Naive thymus-derived CD4-positive, alpha-beta T cell (primary cell): Measurements from ENCODE around the gene ATP10A. TPM values are rescaled to one million over a fixed set of nuclear protein-coding genes. Genes with fewer than 3 reads are reported as not detected.
"Not testable (repeated sequence)": the region's sequence is repeated elsewhere in the genome, so short reads cannot be mapped to it uniquely, and the experiment has no call there.

Source experiments
- ATAC-seq: fragments of 150-1000 bp; cut with Tn5 transposase; 2 replicates; pipeline ENCODE4 v1.10.0; 2021; ENCODE audit warnings: mild to moderate bottlenecking, moderate library complexity
- CTCF ChIA-PET: fragments of 350-600 bp; sonication (Branson Sonifier 250); formaldehyde crosslinking; loops from one replicate; lab custom pipeline; 2021; ENCODE audit warnings: antibody characterized with exemption; lab: Charles Lee
- POLR2A ChIA-PET: fragments of 350-600 bp; sonication (Branson Sonifier 250); formaldehyde crosslinking; loops from one replicate; lab custom pipeline; 2021; ENCODE audit warnings: antibody characterized with exemption, inconsistent platforms; lab: Charles Lee
- DNase-seq, 9 donors: peaks; one replicate each; pipeline versions ENCODE4 v3.0.0 to v3.0.0-alpha.2; 2020 to 2022; ENCODE audit warnings: mixed read lengths in 1 of 9
- H3K27ac ChIP-seq: one replicate; pipeline ENCODE4 v1.7.0; 2013; ENCODE audit warnings: mild to moderate bottlenecking, low read depth, low read length, moderate library complexity
- H3K27me3 ChIP-seq, 2 donors: one replicate each; pipeline ENCODE4 v1.7.0; 2013; ENCODE audit warnings: low read length in 2 of 2, mild to moderate bottlenecking in 2 of 2, moderate library complexity in 2 of 2; ENCODE audit not compliant: control insufficient read depth in 2 of 2, insufficient read depth in 2 of 2
- H3K36me3 ChIP-seq, 3 experiments: 1 replicate in 2 of 3; 2 replicates in 1 of 3; pipeline ENCODE4 v1.7.0; 2013; ENCODE audit warnings: low read length in 3 of 3, mild to moderate bottlenecking in 3 of 3, moderate library complexity in 1 of 3; ENCODE audit not compliant: insufficient read depth in 3 of 3, control insufficient read depth in 2 of 3
- H3K4me1 ChIP-seq, 2 donors: one replicate each; pipeline ENCODE4 v1.7.0; 2013; ENCODE audit warnings: low read length in 2 of 2, mild to moderate bottlenecking in 2 of 2, moderate library complexity in 1 of 2; ENCODE audit not compliant: control insufficient read depth in 2 of 2, insufficient read depth in 2 of 2
- H3K4me3 ChIP-seq: 2 replicates; pipeline ENCODE4 v1.7.0; 2013; ENCODE audit warnings: mild to moderate bottlenecking, low read length
- H3K9me3 ChIP-seq, 3 experiments: 1 replicate in 2 of 3; 2 replicates in 1 of 3; pipeline ENCODE4 v1.7.0; 2013; ENCODE audit warnings: low read length in 3 of 3; ENCODE audit not compliant: control insufficient read depth in 2 of 3
- H3K27ac Mint-ChIP-seq, 9 donors: one replicate each; pipeline ENCODE4 v1.8.0; 2020 to 2022; ENCODE audit warnings: mixed read lengths in 9 of 9, mild to moderate bottlenecking in 8 of 9, moderate library complexity in 5 of 9, inconsistent platforms in 2 of 9
- H3K27me3 Mint-ChIP-seq, 5 donors: one replicate each; pipeline ENCODE4 v1.8.0; 2021 to 2022; ENCODE audit warnings: mixed read lengths in 5 of 5, mild to moderate bottlenecking in 1 of 5
- H3K36me3 Mint-ChIP-seq, 5 donors: one replicate each; pipeline ENCODE4 v1.8.0; 2020 to 2022; ENCODE audit warnings: mixed read lengths in 5 of 5, mild to moderate bottlenecking in 3 of 5, inconsistent platforms in 1 of 5
- H3K4me1 Mint-ChIP-seq, 7 donors: one replicate each; pipeline ENCODE4 v1.8.0; 2020 to 2022; ENCODE audit warnings: mixed read lengths in 7 of 7, mild to moderate bottlenecking in 3 of 7, inconsistent platforms in 1 of 7
- H3K4me3 Mint-ChIP-seq, 10 donors: one replicate each; pipeline ENCODE4 v1.8.0; 2020 to 2022; ENCODE audit warnings: mild to moderate bottlenecking in 10 of 10, mixed read lengths in 10 of 10, moderate library complexity in 6 of 10, inconsistent platforms in 2 of 10
- H3K9me3 Mint-ChIP-seq, 11 donors: one replicate each; pipeline ENCODE4 v1.8.0; 2020 to 2022; ENCODE audit warnings: mixed read lengths in 11 of 11, mild to moderate bottlenecking in 4 of 11, inconsistent platforms in 1 of 11, moderate library complexity in 1 of 11
- intact Hi-C, 2 donors: fragments of 100-400 bp; cut with micrococcal nuclease; formaldehyde crosslinking; loops; one replicate each; pipeline ENCODE4 v1.15.1; 2023
- polyA plus RNA-seq, 2 donors: library from polyadenylated mRNA; unstranded; fragments of 300-500 nt; fragmentation: Illumina TruSeq; gene quantifications; one replicate each; pipeline ENCODE4 v1.2.3, GENCODE V29; 2021
- total RNA-seq, 6 experiments: library from RNA in 5 of 6; stranded (reverse) in 5 of 6; gene quantifications; 1 replicate in 5 of 6; 2 replicates in 1 of 6; pipeline ENCODE4 v1.2.3 and lab custom pipeline; 2021 to 2026

ATP10A gene
- total and polyA plus RNA-seq, 7 experiments from 2014 or later = 7.2 to 86.4 (median 57.6) TPM

DNA sequence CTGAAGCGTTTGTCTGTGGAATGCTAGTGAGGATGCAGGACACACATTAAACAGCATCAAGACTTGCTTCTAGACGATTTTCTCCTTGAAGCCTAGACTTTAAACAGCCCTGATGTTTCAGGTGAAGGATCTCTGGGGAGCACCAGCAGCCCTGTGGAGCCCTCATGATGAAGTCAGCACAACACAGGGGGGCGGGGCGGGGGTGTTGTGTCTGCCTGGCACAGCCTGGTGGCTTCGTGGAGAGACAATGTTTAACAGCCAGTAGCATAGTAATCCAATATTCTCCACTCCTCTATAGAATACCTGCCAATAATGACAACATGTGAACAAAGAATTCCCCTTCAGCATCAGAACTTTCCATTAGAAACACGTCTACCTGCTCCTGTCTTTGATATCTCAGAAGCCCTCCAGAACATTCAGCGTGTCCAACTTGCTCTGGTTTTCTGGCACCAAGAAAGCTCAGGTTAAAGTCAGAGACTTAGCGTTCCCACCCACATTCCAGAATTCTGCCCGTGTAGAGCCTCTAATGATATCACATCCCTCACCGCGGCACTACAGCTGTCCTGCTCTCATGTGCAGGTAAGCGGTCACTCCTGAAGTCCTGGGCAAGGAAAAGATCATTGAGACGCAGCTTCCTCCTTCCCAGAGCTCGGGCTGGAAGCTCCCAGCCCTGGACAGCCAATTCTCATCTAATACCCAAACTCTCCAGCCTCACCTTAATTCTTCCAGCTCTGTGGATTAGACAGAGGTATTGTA, 98.0 kb downstream of the ATP10A start:
- ATAC-seq (no peak), DNase-seq (no peak)
- POLR2A ChIA-PET = no interaction called here
- Mint-ChIP-seq H3K9me3 (peaks cover 0 to 2% (median 0%) of the 10 kb centered on the region in 11 donors), H3K4me1 (peaks cover 4 to 21% (median 13%) of the 10 kb centered on the region in 7 donors), H3K27me3 (no peaks in the 10 kb centered on the region), H3K36me3 (peaks cover 10 to 60% (median 30%) of the 10 kb centered on the region in 5 donors), H3K27ac (peak overlapping the region in 2 of 9 donors; percentile 18 to 22), H3K4me3 (no peak overlapping the region)
- H3K36me3 ChIP-seq = peaks cover 0 to 43% (median 0%) of the 10 kb centered on the region in 3 experiments
- H3K27ac ChIP-seq = no peak overlapping the region
- H3K4me3 ChIP-seq = no peak overlapping the region
- H3K4me1 ChIP-seq = no peaks in the 10 kb centered on the region
- H3K9me3 ChIP-seq = no peaks in the 10 kb centered on the region
- intact Hi-C loops = no loop called here
- CTCF ChIA-PET = no interaction called here
- no peaks in the 10 kb centered on the region for H3K27me3 ChIP-seq

DNA sequence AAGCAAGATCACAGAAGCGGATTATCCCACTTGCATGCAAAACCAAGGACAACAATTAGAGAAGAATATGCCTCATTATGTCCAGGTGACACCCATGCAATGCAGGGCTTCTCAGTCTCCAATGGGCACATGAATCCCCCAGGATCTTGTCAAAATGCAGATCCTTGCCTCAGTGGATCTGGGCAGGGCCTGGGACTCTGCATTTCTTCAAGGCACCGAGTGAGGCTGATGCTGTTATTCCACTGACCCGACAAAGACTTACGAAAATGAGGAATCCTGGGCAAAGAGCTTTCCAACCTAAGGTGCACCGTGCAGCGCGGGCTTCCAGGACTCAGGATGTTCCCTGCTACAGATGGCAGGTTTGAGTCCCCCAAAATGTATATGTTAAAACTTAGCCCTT, 99.2 kb downstream of the ATP10A start:
- H3K9me3 ChIP-seq = no peaks in the 10 kb centered on the region
- Mint-ChIP-seq H3K9me3 (peaks cover 0 to 2% (median 0%) of the 10 kb centered on the region in 11 donors), H3K4me3 (no peak overlapping the region), H3K4me1 (peaks cover 4 to 18% (median 13%) of the 10 kb centered on the region in 7 donors), H3K36me3 (peaks cover 10 to 56% (median 30%) of the 10 kb centered on the region in 5 donors), H3K27ac (no peak overlapping the region), H3K27me3 (no peaks in the 10 kb centered on the region)
- intact Hi-C loops = no loop called here
- H3K4me1 ChIP-seq = no peaks in the 10 kb centered on the region
- ChIA-PET CTCF (no interaction called here), POLR2A (no interaction called here)
- no peak for ATAC-seq
- peaks cover 0 to 43% (median 0%) of the 10 kb centered on the region in 3 experiments for H3K36me3 ChIP-seq
- no peak overlapping the region for H3K4me3 ChIP-seq
- no peak for DNase-seq
- H3K27ac ChIP-seq = no peak overlapping the region
- no peaks in the 10 kb centered on the region for H3K27me3 ChIP-seq

DNA sequence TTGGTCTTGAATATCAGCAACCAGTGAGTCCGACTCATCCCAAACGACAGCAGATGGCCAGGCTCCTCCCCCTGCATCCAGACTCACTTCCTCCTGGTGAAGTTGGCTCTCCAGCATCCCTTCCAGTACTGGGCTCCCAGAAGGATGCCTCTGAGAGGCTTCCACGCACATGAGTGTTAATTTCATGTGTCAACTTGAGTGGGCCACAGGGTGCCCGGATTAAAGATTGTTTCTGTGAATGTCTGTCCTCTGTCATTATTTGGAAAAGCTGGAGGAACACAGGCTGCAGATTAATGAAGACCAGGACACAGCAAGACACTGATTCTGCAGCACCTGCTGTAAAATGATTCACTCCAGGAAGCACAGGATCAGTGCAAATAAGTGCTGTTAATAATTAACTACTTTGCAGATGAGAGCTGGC, 99.8 kb downstream of the ATP10A start:
- Mint-ChIP-seq H3K9me3 (peaks cover 0 to 3% (median 0%) of the 10 kb centered on the region in 11 donors), H3K36me3 (peaks cover 10 to 54% (median 30%) of the 10 kb centered on the region in 5 donors), H3K27ac (peak overlapping the region in 2 of 9 donors; percentile 24 to 36), H3K4me3 (no peak overlapping the region), H3K27me3 (no peaks in the 10 kb centered on the region), H3K4me1 (peaks cover 4 to 18% (median 12%) of the 10 kb centered on the region in 7 donors)
- ATAC-seq (no peak), DNase-seq (no peak)
- Histone ChIP-seq H3K36me3 (peaks cover 0 to 42% (median 0%) of the 10 kb centered on the region in 3 experiments), H3K27ac (no peak overlapping the region), H3K4me1 (no peaks in the 10 kb centered on the region), H3K4me3 (no peak overlapping the region), H3K9me3 (no peaks in the 10 kb centered on the region), H3K27me3 (no peaks in the 10 kb centered on the region)
- intact Hi-C loops = no loop called here
- ChIA-PET CTCF (no interaction called here), POLR2A (no interaction called here)

DNA sequence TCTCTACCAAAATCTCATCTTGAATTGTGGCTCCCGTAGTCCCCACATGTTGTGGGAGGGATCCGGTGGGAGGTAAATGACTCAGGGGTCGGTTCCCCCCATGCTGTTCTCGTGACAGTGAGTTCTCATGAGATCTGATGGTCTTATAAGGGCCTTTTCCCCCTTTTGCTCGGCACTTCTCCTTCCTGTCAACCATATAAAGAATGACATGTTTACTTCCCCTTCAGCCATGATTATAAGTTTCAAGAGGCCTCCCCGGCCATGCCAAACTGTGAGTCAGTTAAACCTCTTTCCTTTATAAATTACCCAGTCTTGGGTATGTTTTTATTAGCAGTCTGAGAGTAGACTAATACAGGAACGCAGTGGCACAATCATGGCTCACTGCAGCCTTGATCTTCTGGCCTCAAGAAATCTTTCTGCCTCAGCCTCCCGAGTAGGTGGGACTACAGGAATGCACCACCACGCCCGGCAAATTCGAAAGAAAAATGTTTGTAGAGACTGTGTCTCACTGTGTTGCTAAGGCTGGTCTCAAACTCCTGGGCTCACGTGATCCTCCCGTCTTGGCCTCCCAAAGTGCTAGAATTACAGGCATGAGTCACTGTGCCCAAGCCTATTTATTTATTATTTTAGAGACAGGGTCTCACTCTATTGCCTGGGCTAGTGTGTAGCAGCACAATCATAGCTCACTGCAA, 101.0 kb downstream of the ATP10A start:
- no peaks in the 10 kb centered on the region for H3K27me3 Mint-ChIP-seq
- no peak for DNase-seq
- Histone ChIP-seq H3K9me3 (no peaks in the 10 kb centered on the region), H3K27me3 (no peaks in the 10 kb centered on the region), H3K36me3 (peaks cover 0 to 30% (median 0%) of the 10 kb centered on the region in 3 experiments), H3K4me1 (no peaks in the 10 kb centered on the region), H3K27ac (no peak overlapping the region), H3K4me3 (no peak overlapping the region)
- H3K4me3 Mint-ChIP-seq = no peak overlapping the region
- H3K27ac Mint-ChIP-seq = peak overlapping the region in 6 of 9 donors; percentile 11 to 85 (median 41)
- H3K36me3 Mint-ChIP-seq = peaks cover 10 to 51% (median 33%) of the 10 kb centered on the region in 5 donors
- peak; percentile 75 for ATAC-seq
- ChIA-PET CTCF (no interaction called here), POLR2A (no interaction called here)
- intact Hi-C loops = no loop called here
- H3K4me1 Mint-ChIP-seq = peaks cover 4 to 18% (median 12%) of the 10 kb centered on the region in 7 donors
- H3K9me3 Mint-ChIP-seq = peaks cover 0 to 3% (median 0%) of the 10 kb centered on the region in 11 donors

DNA sequence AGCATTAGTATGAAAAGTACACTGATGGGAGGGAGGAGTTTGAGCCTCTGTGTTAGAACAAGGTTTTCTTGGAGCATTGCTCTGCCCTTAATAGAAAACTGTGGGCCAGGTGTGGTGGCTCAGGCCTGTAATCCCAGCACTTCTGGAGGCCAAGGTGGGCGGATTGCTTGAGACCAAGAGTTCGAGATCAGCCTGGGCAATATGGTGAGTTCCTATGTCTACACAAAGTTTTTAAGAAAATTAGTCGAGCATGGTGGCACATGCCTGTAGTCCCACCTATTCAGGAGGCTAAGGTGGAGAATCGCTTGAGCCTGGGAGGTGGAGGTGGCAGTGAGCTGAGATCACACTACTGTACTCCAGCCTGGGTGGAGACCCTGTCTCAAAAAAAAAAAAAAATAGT, 103.7 kb downstream of the ATP10A start:
- intact Hi-C loops = no loop called here
- peaks cover 0 to 6% (median 0%) of the 10 kb centered on the region in 11 donors for H3K9me3 Mint-ChIP-seq

DNA sequence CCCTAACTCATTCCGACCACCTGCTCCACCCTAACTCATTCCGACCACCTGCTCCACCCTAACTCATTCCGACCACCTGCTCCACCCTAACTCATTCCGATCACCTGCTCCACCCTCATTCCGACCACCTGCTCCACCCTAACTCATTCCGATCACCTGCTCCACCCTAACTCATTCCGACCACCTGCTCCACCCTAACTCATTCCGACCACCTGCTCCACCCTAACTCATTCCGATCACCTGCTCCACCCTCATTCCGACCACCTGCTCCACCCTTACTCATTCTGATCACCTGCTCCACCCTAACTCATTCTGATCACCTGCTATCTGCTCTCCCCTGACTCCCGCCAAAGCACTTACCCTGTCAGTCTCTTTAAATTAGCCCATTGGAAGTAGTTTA, 104.5 kb downstream of the ATP10A start:
- H3K27me3 Mint-ChIP-seq, DNase-seq, intact Hi-C loops, H3K9me3 Mint-ChIP-seq, H3K9me3 ChIP-seq, CTCF ChIA-PET, H3K4me1 ChIP-seq, H3K36me3 ChIP-seq, H3K4me3 Mint-ChIP-seq, H3K4me3 ChIP-seq, POLR2A ChIA-PET, H3K27me3 ChIP-seq, H3K27ac ChIP-seq, ATAC-seq: not testable (repeated sequence)
- Mint-ChIP-seq H3K4me1 (peaks cover 0 to 13% (median 4%) of the 10 kb centered on the region in 7 donors), H3K36me3 (peaks cover 0 to 40% (median 26%) of the 10 kb centered on the region in 5 donors), H3K27ac (peak overlapping the region in 2 of 9 donors; percentile 24 to 69)

More for the DNA sequence above, 103.7 kb downstream of the ATP10A start:
- Histone ChIP-seq H3K27me3 (no peaks in the 10 kb centered on the region), H3K9me3 (no peaks in the 10 kb centered on the region), H3K4me3 (no peak overlapping the region), H3K27ac (no peak overlapping the region), H3K36me3 (peaks cover 0 to 10% (median 0%) of the 10 kb centered on the region in 3 experiments), H3K4me1 (no peaks in the 10 kb centered on the region)
- CTCF ChIA-PET = no interaction called here
- ATAC-seq (no peak), DNase-seq (no peak)
- H3K4me3 Mint-ChIP-seq = no peak overlapping the region
- H3K36me3 Mint-ChIP-seq = peaks cover 0 to 45% (median 27%) of the 10 kb centered on the region in 5 donors
- POLR2A ChIA-PET = interaction anchor here (0.7 kb wide), 1 partner anchor 173 kb away, joined by 4 read pairs; no protein-coding TSS in a partner anchor
- H3K27ac Mint-ChIP-seq = no peak overlapping the region
- peaks cover 3 to 13% (median 6%) of the 10 kb centered on the region in 7 donors for H3K4me1 Mint-ChIP-seq
- H3K27me3 Mint-ChIP-seq = no peaks in the 10 kb centered on the region
